GM12878 (cell line): ENCODE measurements around the gene PRMT7. TPM values are rescaled to one million over a fixed set of nuclear protein-coding genes. Genes with fewer than 3 reads are reported as not detected.

ENCODE experiments used
- CHD1 ChIP-seq: IDR thresholded peaks from 2 replicates; pipeline ENCODE4 v1.6.1; 2012; ENCODE audit warnings: low read depth, low read length, improper control_type of control experiment
- FOXM1 ChIP-seq: IDR thresholded peaks from 2 replicates; pipeline ENCODE4 v1.6.1; 2012; ENCODE audit warnings: low read depth, mild to moderate bottlenecking, inconsistent platforms, low read length, moderate library complexity
- HCFC1 ChIP-seq: fragments of 150-350 bp; IDR thresholded peaks from 2 replicates; pipeline ENCODE4 v1.6.1; 2014; ENCODE audit warnings: low read length
- IRF3 ChIP-seq: fragments of 450-650 bp; IDR thresholded peaks from 2 replicates; pipeline ENCODE4 v1.6.1; 2014; ENCODE audit warnings: mild to moderate bottlenecking
- JUND ChIP-seq: IDR thresholded peaks from 2 replicates; pipeline ENCODE4 v1.6.1; 2012; ENCODE audit warnings: low read depth, mild to moderate bottlenecking, low read length, improper control_type of control experiment, moderate library complexity
- KAT2A ChIP-seq: conservative IDR thresholded peaks from 2 replicates; pipeline ENCODE4 v1.6.1; 2011; ENCODE audit warnings: low read depth, low read length; ENCODE audit not compliant: control insufficient read depth
- KDM1A ChIP-seq: fragments of 200-600 bp; sonication (generic); IDR thresholded peaks from 2 replicates; pipeline ENCODE4 v1.6.1; 2016; ENCODE audit warnings: borderline replicate concordance
- KLF5 ChIP-seq: fragments of 450-650 bp; IDR thresholded peaks from 2 replicates; pipeline ENCODE4 v1.6.1; 2014; ENCODE audit warnings: mild to moderate bottlenecking; ENCODE audit not compliant: partially characterized antibody
- LARP7 ChIP-seq: fragments of 450-650 bp; IDR thresholded peaks from 2 replicates; pipeline ENCODE4 v1.6.1; 2017; ENCODE audit warnings: mild to moderate bottlenecking
- MXI1 ChIP-seq: fragments of 150-350 bp; IDR thresholded peaks from 2 replicates; pipeline ENCODE4 v1.6.1; 2011; ENCODE audit warnings: low read depth, mild to moderate bottlenecking, inconsistent platforms, low read length, improper control_type of control experiment
- POLR2AphosphoS2 ChIP-seq: IDR thresholded peaks from 2 replicates; pipeline ENCODE4 v1.6.1; 2011; ENCODE audit warnings: low read depth, mild to moderate bottlenecking, low read length, improper control_type of control experiment, moderate library complexity
- POU2F2 ChIP-seq: IDR thresholded peaks from 3 replicates; pipeline ENCODE4 v1.6.1; 2011; ENCODE audit warnings: low read depth, mild to moderate bottlenecking, low read length, borderline replicate concordance
- RELB ChIP-seq: fragments of 450-650 bp; IDR thresholded peaks from 2 replicates; pipeline ENCODE4 v1.6.1; 2017; ENCODE audit warnings: low read depth, mild to moderate bottlenecking, moderate library complexity
- SREBF2 ChIP-seq: IDR thresholded peaks from 2 replicates; pipeline ENCODE4 v1.6.1; 2012; ENCODE audit warnings: mild to moderate bottlenecking, low read length
- USF2 ChIP-seq: IDR thresholded peaks from 2 replicates; pipeline ENCODE4 v1.6.1; 2011; ENCODE audit warnings: low read depth, low read length, improper control_type of control experiment, borderline replicate concordance
- ZBTB11 ChIP-seq: fragments of 450-650 bp; formaldehyde crosslinking; IDR thresholded peaks from 2 replicates; pipeline ENCODE4 v1.5.0; 2022; ENCODE audit warnings: mild to moderate bottlenecking, missing genetic modification characterization
- ZBTB40 ChIP-seq: fragments of 450-650 bp; IDR thresholded peaks from 2 replicates; pipeline ENCODE4 v1.6.1; 2016; ENCODE audit warnings: mild to moderate bottlenecking, moderate library complexity, borderline replicate concordance
- ZNF207 ChIP-seq: fragments of 450-650 bp; IDR thresholded peaks from 2 replicates; pipeline ENCODE4 v1.6.1; 2014; ENCODE audit warnings: antibody characterized with exemption, mild to moderate bottlenecking, borderline replicate concordance
- polyA plus RNA-seq, 11 experiments: library from polyadenylated mRNA; depleted of rRNA in 4 of 11; unstranded in 6 of 11; stranded (reverse) in 5 of 11; fragments of >200 nt; fragmentation: Nextera tagmentation in 4 of 11; fragmentation: Illumina TruSeq in 1 of 11; extraction: Ambion mirVana in 4 of 11; extraction: Trizol in 1 of 11; gene quantifications; 1 replicate in 1 of 11; 2 replicates in 10 of 11; pipeline versions ENCODE4 v1.2.1 to v1.2.3, GENCODE V29; 2011 to 2016; ENCODE audit warnings: inconsistent platforms in 2 of 11, missing spikeins in 2 of 11, low read depth in 1 of 11
- total RNA-seq, 4 experiments: library from RNA; depleted of rRNA in 3 of 4; stranded (reverse); fragments of >200 nt in 3 of 4; fragmentation: Illumina TruSeq in 1 of 4; extraction: Trizol in 1 of 4; gene quantifications; 2 replicates each; pipeline versions ENCODE4 v1.2.1 to v1.2.3, GENCODE V29; 2013 to 2021

The PRMT7 gene
- total and polyA plus RNA-seq, 10 of the 15 experiments (the other 5 are each of a cell fraction or from before 2014, with no cell fraction given), result 5.1 to 56.1 (median 42.0) TPM

- TF ChIP-seq ZBTB40 (no peak), MXI1 (peak; percentile 4; the same call in 1 of the 2 replicates), ZNF207 (no peak), FOXM1 (no peak), LARP7 (peak; percentile 92), RELB (no peak), SREBF2 (no peak), JUND (no peak), POLR2AphosphoS2 (no peak), CHD1 (no peak), POU2F2 (peak; percentile 51; the same call in 1 of the 3 replicates), KLF5 (no peak), HCFC1 (no peak), KDM1A (no peak), ZBTB11 (CRISPR knock-in tag) (no peak), USF2 (no peak), IRF3 (no peak), KAT2A (no peak)
Measured at GRCh38 chr16:68264128-68265077, 46.4 kb upstream of the PRMT7 start, which contains the start of gene SLC7A6 (continued).
